HG03025 (cell line): ENCODE measurements around the gene SLC6A17.

Source experiments
- ATAC-seq: cut with Tn5 transposase; IDR thresholded peaks from one replicate; pipeline ENCODE4 v1.9.1; 2021; ENCODE audit warnings: mild to moderate bottlenecking, moderate library complexity; ENCODE audit not compliant: unreplicated experiment, low FRiP score

The SLC6A17 gene

DNA sequence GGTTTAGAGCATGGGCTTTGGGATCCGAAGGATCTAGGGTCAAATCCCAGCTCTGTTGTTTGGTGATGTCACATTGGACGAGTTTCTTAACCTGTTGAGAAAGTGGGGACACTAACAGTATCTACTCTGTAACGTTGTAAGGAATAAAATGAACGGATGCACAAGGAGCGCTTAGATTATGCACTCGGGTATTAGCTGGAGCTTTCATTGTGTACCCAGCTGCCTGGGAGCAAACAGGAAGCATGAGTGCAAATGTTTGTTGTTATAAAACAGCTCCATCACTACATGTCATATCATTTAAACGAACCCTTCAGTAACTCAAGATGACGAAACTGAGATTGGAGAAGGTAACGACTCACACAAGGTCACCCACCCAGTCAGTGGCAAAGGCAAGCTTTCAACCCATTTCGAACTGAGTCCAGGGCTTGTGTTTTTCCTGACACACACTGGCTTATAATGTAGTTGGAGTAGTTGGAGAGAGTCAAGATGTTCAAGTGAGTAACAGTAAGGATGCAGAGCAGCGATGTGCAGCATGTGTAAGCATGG is 16.2 kb upstream of the SLC6A17 start:
- no peak for ATAC-seq

DNA sequence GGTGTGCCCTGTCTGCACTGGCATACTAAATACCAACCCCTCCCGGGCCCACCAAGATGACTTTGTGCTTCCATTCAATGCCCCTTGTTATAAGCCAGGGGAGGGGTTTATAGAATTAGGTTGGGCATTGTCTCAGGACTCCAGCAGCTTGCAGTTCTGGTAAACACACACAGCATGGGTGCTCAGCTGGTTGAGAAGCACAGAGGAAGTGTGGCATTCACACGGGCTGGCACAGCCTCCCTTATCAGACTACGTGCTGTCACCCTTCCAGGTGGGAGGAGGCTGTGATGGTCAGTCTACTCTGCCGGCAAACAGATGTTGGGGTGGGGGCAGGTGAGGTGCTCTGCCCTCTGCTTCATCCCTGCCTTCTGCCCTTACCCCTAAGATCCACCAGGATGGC is 15.0 kb upstream of the SLC6A17 start:
- ATAC-seq: no peak

DNA sequence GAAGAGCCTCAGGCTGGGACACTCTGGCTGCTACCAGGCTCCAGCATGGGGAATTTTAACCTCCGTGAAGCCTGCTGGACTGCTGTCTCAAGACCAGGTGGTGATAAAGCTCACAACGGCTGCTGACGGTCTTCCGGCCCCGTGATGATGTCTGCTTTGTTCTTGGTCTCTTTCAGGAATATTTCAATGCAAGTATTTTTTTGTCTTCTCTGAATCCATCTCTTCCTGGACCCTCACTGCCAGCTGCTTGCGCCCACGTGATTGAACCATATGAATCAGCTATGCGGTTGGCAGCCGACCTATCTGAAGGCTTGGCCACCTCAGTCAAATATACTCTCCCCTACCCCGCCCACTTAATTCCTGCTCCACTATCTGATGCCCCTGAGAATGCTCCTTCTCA is 14.6 kb upstream of the SLC6A17 start:
- no peak for ATAC-seq

DNA sequence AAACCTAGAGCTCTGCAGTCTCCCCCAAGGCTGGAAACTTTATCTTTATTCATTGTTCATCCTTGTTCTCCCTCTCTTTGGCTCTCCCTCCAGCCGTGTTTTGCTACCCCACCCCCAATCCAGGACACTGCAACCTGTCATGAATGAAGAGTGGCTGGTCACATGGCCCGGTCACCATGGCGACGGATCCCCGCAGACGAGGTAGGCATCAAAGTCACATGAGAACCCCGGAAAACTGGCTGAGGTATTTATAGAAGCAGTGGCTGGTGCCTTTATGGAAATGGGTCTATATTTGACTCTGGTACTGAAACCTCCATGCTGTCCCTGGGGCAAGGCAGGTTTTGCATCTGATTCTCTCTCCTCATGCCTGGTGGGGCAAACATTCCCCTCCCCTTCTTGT is 13.4 kb upstream of the SLC6A17 start:
- ATAC-seq: no peak

DNA sequence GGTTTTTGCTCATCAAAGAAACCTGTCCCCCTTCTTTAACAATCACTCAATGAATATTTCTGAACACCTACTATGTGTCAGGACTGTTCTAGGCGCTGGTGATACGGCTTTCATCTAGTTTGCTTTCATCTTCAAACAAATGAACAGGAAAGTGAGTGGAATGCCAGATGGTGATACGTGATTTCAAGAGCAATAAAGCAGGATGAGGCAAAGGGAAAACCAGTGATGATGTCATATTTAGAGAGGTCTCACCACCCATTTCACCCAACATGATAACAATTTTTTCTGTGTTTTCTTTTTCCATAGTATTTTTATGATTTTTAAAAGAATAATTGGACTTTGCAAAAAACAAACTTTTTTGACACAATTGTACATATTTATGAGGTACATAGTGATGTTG is 11.3 kb upstream of the SLC6A17 start:
- ATAC-seq: no peak

DNA sequence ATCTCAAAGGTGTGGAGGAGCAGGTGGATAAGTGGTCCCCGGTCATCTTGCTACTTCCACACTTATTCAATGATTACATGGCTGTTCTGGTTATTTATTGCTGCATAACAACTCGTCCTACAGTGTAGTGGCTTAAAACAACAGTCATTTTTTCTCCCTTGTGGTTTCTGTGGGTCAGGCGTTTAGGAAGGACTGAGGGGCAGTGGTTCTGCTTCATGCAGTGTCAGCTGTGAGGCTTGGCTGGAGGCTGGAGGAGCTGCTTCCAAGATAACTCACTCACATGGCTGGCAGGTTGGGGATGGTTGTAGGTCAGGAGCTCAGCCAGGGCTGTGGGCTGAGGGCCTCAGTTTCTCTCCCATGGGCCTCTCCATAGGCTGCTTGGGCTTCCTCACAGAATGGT is 5.9 kb upstream of the SLC6A17 start:
- ATAC-seq: no peak

DNA sequence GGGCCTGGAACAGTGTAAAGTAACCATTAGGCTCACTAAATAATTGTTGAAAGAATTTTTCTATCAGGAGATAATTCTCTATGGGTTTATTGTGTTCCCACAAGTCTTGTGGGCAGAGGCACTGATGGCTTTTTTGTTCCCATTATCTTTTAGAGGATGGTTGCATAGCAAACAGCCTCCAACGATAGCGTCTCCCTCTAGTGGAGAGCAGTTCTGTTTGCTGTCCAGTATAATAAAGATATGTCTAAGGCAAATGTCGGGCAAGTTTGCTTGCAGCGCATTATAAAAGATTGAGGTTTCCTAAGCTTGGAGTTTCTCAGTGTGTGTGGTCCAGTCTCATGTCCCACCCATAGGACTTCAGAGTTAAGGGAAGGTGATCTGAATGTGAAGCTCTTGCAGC is 1.3 kb upstream of the SLC6A17 start:
- no peak for ATAC-seq

DNA sequence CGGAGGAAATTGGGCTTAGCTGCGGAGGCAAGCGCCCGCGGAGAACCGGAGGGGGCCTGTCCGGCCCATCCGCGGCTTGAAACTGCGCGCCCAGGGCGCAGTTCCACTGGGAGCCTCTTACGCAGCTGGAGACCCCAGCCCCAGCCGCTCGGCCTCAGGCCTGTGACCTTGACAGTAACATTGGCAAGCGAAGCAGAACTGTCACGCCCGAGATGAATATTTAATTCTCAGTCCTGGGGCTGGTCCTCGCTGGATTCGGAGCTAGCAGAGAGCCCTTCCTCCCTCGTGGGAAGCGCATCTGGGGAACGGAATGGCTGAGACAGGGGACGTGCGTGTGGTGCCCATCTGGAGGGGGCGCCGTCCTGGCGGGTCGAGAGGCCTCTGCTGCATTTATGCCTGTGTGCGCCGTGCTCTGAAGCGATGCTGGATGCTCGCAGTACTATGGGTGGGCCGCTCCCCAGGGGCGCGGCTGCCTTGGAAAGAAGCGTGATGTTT is 928 bp downstream of the SLC6A17 start:
- ATAC-seq: no peak

DNA sequence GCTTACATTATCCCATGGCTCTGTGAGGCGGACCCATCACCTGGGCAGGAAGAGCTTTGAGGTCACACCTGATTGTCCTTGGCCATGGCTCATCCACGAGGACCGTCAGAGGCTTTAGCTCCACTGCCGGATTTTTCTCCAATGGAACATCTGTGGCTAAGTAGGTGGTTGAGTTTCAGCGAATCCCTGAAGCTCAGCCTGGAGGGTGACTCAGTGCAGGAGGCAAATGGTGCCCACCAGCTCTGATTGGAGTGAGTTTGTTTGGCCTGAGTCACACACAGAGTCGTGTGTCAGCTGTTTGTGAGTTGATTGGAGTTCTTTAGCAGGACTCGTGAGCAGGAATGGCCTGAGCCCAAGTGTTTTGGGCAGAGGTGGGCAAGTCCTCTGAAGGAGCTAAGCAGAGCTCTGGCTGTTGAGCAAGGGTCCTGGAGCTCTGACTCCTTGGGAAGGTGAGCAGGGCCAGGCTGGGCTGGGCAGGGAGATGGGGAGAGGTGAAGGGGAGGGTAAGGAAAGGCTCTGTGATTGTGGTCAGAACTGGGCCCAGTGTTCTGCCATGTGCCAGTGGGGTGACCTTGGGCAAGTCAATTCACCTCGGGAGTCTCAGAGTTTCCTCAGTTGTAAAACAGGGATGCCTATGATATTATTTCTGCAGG is 2.0 kb downstream of the SLC6A17 start:
- ATAC-seq: no peak

DNA sequence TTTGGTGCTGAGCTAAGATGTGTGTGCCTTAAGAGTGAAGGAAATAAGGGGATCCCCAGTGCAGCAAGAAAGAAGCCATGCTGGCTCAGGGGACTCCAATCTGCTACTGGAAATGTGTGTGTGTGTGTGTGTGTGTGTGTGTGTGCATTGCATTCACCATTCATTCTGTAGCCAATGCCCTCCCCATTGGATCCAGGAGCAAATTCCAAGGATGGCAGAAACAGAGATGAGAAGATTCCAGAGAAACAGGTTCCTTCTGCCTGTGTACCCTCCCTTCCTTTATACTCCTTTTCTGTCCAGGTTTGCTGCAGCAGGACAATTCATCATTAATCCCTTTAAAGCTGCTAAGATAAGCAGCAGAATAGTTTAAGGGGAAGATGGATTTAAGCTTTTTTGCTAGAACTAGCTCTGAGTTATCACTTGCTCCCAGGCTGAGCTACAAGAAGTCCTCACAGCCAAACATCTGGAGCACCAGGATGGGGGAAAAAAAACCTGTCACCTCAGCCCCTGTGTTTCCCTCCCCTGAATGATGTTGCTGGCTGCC is 3.2 kb downstream of the SLC6A17 start:
- ATAC-seq: no peak

DNA sequence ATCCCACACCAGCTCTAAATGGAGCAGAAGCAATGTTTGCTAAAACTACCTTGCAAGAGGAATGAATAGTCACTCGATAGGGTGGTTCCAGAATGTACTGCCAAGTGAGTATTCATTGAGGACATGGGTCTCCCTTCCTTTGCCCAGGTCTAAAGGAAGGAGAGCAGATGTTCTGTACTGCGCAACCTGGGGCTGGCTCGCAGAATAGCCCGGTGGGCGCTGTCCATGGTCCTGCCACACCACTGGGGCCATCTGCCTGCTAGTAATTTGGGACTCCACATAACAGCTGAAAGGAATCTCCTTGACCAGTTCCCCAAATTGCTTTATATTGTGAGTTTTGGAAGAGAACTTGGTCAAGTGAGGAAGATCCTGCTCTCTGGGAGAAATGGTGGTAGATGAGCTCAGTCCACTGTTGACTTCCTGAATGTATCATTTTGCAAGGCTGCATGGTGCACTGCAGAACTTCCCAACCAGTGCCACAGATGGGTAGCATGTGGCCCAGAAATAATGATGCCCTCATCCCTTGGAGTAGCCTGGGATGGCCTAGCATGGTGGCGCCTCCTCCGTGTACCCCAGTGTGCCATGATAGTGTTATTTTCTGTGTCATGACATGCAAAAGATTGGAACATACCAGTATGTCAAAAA is 5.7 kb downstream of the SLC6A17 start:
- ATAC-seq: no peak

DNA sequence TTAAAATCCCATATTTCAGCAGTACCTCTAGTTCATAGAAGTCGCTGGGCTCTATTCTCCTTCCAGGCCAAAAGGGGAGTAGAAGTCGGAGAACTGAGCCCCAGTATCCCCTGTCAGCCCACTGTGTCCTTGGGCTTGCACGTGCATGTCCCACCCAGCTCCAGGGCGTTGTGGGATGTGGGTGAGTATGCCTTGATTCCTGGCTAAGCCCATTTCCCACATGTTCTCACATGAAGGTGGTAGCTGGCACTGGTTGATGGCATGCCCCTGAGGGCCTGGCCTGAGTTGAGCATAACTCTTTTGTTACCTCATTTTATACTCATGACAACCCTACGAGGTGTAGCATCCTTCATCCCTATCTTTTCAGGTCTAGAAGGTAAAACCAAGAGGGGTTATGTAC is 8.0 kb downstream of the SLC6A17 start:
- ATAC-seq: no peak

DNA sequence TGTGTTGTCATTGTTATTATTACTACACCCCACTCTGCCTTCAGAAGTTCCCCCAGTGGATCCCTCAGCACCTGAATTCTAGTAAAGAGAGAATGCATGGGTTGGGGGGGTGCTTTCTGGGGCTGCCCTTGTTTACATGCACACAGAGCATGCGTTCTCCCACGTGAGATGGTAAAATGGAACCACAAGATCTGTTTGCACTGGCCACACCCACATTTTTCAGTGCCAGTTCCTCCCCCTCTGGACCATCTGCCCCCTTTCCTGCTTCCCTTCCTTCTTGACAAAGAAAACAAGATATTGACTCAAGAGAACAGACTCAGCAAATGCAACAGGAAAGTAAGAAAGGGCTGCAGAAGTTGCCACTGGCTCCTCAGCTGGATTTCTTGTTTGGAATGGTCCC is 8.9 kb downstream of the SLC6A17 start:
- no peak for ATAC-seq

DNA sequence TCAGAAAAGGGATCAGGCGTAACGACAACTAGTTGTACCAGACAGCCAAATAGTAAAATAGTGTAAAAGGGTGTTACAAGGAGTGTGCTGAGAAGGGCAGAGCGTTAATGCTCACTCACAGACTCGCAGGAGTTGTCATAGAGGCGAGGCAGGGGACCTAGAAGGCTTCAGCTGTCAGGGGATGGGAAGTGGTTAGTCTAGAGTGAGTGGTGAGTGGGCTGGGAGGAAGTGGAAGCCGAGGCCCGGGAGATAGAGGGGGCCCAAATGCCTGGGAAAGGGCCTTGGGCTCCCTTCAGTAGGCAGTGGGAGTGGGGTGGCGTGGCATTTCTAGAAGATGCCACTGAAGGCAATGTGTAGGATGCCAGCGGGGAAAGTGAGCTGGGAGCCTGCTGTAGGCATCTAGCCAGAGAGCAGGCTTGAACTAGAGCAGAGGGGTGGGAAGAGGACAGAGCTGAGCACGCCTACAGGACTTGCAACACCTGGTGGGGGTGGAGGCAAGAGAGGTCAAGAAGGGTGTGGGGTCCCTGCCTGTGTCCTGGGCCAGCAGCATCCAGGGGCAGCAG is 10.3 kb downstream of the SLC6A17 start:
- no peak for ATAC-seq

DNA sequence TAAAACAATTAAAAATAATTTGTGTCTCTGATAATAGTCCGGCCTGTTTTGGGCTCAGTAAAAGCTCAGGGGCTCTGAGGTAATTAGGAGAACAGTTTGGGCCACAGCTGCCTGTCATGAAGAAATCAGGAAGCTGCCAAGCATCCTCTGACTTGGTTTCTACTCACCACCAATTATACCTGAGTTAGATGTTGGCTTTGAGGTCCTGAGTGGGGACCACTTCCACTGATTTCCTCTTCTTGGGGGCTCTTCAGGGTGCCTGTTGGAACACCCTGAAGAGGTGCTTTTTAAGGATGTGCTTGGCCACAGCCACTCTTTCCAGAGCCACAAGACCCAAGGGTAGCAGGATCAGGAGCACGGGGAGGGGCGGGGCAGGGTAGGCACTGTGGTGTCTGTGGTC is 10.9 kb downstream of the SLC6A17 start:
- ATAC-seq: no peak

DNA sequence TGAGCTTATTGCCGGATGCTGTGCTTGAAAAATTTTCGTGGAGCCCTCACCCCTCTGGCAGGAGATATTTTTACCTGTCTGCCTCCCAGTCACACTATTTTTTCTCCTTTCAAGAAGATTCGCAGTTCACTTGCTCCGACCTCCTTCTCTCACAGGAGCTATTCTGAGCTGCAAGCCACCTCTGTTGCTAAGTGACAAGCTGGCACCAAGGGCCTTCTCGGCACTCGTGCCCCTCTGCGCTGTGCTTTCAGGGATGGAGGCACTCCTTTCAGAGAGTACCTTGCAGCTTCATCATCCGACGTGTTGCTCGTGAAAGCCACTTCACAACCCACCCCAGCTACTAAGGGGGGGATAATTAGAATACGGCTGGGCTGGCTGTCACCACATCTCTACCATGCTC is 11.6 kb downstream of the SLC6A17 start:
- ATAC-seq: no peak

DNA sequence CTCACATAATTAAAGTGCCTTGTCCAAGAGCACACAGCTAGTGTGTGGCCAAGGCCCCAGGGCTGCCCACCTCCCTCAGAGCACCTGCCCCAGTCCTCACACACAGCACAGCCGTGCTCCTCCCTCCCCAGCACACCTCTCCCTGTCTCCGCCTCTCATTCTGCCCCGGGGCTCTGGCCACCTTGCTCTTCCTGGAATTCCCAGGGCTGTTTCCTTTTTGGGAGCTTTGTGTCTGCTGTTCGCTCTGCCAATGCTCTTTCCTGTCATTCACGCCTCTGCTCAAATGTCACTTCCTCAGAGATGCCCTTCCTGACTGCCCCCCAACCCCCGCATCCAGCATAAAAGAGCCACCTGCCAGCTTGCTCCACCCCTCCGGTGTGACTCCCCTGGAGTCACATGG is 13.3 kb downstream of the SLC6A17 start:
- ATAC-seq: no peak

DNA sequence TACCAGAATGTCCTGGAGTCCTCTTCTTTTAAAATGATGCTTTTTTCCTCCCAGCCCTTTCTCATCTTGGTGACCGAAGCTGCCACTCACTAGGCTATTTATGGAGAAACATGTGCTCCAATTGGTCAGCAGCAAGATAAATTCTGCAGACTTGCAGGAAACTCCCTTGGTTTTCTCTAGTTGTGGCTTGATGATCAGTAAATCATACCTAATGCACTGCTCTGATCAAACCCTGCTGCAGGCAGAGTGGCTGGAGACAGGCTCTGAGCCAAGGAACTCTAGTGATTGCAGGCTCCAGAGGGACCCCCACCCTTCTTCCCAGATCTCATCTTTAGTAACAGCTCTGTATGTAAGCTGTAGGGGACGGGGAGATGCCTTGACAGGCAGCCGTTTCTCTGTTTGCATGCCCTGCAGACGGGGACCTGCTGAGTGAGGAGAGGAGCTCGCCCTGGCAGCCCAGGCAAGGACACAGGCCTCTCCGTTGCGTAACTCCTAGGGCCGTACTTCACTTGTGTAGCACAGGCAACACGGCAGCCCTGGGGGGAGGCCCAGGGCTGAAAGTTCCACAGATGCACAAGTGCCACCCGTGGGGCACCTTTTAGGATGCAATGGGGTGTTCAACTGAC is 14.5 kb downstream of the SLC6A17 start:
- no peak for ATAC-seq

DNA sequence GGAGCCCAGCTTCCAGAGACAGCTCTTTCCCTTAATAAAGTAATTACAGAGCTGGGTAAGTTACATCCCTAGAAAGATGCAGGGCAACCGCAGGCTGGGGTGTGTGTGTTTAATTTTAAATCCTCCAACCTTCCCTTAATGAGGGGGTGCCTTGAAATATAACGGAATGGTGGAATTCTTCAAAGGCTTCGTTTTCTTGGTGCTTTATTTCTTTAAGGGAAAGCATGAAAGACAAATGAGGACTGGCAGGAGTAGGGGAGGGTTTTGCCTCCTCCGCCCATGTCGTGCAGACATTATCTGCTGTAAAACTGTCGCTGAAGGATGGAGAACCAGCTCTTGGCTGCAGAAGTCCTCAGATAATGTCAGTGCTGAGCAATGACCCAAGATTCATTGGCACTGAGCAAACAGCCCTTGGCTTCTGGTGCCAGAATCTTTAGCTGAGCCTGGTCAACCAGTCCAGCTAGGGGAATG is 15.5 kb downstream of the SLC6A17 start:
- ATAC-seq: no peak

DNA sequence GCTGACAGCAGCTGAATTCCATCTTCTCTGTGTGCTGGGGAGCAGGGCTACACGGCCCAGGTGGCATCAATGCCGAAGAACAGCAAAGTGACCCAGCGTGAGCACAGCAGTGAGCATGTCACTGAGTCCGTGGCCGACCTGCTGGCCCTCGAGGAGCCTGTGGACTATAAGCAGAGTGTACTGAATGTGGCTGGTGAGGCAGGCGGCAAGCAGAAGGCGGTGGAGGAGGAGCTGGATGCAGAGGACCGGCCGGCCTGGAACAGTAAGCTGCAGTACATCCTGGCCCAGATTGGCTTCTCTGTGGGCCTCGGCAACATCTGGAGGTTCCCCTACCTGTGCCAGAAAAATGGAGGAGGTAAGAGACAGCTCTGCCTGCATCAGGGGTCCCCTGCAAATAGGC is 16.6 kb downstream of the SLC6A17 start:
- no peak for ATAC-seq
